GM18508 (cell line): ENCODE results near the gene ARG2.

ENCODE experiments used
- ATAC-seq: cut with Tn5 transposase; IDR thresholded peaks from one replicate; pipeline ENCODE4 v1.9.1; 2021; ENCODE audit warnings: moderate number of reproducible peaks; ENCODE audit not compliant: insufficient read depth, unreplicated experiment

The ARG2 gene

GRCh38 chr14:67674480-67675218, 54.9 kb downstream of the ARG2 start, which contains the start of gene VTI1B:
Gene VTI1B (minus strand): TSS chr14:67674632. CDS start chr14:67674489, 143 bp downstream.
- no peak for ATAC-seq

GRCh38 chr14:67675219-67675582, 55.5 kb downstream of the ARG2 start:
- no peak for ATAC-seq

GRCh38 chr14:67679006-67679405, 59.3 kb downstream of the ARG2 start:
- ATAC-seq = no peak

DNA sequence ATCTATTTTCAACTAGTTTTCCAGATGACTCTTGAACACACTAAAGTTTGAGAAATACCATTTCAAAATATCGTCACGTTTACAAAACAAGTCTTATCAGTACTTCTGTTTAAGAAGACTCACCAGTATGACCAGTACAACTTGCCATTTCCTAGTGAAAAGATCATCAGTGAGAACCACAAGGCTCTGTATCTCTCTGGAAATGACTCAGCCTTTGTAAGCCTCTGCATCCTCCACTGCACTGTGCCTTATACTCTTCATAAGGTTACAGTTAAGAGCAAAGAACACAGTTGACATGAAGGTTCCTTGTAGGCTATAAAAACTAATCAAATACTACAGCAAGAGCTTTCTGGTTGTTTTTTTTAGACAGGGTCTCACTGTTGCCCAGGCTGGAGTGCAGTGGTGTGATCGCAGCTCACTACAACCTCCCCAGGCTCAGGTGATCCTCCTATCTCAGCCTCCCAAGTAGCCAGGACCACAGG, 60.4 kb downstream of the ARG2 start:
- peak; percentile 75 for ATAC-seq

GRCh38 chr14:67680941-67681340, 61.2 kb downstream of the ARG2 start:
- ATAC-seq = no peak

DNA sequence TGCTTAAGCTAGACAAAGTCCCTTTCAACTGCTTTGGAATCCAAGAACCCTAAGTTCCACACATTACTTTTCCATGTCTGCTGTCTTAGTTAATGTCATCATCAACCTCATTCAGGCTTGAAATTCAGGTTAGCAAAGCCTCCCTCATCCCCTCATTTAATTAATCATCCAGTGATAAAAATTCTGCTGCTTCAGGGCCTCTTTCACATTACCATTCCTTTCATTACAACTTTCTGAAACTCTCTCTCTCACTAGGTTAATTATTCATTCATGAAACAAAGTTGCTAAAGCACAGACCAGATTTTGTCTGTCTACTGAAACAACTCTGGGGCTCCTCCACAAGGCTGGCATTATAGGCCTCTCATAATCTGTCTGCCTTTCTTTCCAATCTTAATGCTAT, 64.1 kb downstream of the ARG2 start:
- no peak for ATAC-seq

DNA sequence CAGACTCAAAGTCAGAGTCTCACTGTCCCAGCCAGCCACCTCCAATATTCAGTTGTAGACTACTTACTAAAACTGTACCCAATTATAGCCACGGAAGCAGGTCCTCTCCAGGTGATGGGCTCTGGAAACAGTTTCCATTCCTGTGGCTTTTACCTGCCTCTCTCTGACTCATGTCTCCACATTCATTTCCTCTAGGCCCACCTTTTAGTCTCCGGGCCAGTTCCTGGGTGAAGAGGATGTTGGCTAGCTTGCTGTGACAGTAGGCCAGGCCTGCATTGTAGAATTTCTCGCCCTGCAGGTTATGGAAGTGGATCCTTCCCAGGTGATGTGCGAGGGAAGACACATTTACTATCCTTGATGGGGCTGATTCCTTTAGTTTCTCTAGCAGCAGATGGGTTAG, 70.3 kb downstream of the ARG2 start:
- no peak for ATAC-seq

- peak; percentile 83 for ATAC-seq
Observed at GRCh38 chr14:67694791-67695393, 75.2 kb downstream of the ARG2 start.

DNA sequence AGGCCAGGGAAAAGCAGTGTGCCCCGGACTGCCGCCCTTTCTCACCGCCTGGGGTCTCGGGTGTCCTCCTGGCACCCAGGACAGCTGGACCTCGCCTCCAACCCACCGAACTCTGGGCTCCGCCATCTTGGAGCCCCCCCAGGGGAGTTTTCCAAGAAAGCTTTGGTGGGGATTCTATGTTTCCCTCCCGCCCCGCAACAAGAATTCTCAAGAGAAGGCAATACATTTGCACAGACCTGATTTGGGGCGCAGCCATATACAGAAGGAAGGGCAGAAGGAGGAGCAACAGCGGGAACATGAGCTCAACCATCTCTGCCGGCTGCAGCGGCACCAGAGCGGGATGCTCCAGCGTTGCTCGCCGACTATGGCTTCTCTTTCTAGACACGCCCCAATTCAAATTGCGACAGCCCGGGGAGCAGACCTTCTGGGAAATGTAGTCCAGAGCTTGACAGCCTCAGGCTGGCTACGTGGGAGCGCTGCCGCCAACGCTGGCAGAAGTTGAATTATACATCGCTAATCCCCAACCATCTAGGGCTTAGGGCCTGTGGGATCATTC, 75.8 kb downstream of the ARG2 start, which contains the start of gene RDH11:
RDH11 (minus strand) TSS at position 371 of the 556 bp plus-strand sequence; CDS start at position 310, 61 bp downstream.
- ATAC-seq = peak; percentile 54

DNA sequence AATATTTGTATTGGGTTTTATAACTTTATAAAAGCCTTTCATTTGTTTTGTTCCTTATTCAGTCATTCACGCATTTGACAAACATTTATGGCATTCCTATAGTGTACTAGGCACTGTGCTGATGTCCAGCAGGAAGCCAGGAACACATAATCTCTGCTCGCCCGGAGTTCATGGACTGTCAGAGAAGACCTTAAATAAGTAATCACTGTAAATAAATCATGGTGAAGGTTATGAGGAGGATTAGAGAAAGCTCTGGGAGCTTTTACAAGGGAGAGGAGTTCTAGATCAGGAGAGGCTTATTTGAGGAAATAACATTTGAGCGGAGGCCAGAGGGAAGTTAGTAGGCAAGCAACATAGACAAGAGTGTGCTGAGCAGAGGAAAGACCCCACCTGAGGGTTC, 77.3 kb downstream of the ARG2 start:
- no peak for ATAC-seq

DNA sequence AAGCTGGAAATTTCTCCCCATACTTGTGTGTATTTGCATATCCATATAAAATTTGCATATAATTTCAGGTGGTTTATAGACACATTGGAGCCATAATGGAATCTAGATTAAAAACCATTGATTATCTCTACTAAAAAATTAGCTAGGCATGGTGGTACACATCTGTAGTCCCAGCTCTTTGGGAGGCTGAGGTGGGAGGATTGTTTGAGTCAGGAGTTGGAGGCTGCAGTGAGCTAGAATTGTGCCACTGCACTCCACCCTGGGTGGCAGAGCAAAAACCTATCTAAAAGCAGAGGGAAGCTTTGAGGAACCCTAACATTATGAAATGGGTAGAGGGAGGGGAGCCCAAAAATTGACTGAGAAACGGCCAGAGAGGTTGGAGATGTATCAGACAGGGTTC, 78.5 kb downstream of the ARG2 start:
- ATAC-seq = no peak
